IMR-90 (cell line): ENCODE measurements around the gene ACOT7. TPM values are rescaled to one million over a fixed set of nuclear protein-coding genes. Genes with fewer than 3 reads are reported as not detected.

Experiments used
- ATAC-seq: fragments of 200-7000 bp; cut with Tn5 transposase; 2 replicates; pipeline ENCODE4 v1.9.1; 2020; ENCODE audit warnings: low read depth, mild to moderate bottlenecking, moderate library complexity
- BruUV-seq: library from RNA; stranded (reverse); fragments of 400-500 nt; replicated peaks from 2 replicates; lab custom pipeline; 2021; lab: Mats Ljungman, UMichigan
- CTCF ChIA-PET: fragments of 300-600 bp; formaldehyde crosslinking; extraction: SDS; loops from one replicate; lab custom pipeline; 2021; ENCODE audit warnings: antibody characterized with exemption; lab: Yijun Ruan, JAX
- POLR2A ChIA-PET: fragments of 300-600 bp; sonication (Branson Sonifier 250); formaldehyde crosslinking; loops from one replicate; lab custom pipeline; 2022; ENCODE audit warnings: antibody characterized with exemption; ENCODE audit not compliant: unreplicated experiment; lab: Charles Lee
- DNase-seq: peaks from one replicate; pipeline ENCODE4 v3.0.0; 2013
- H2AFZ ChIP-seq: replicated peaks from 2 replicates; pipeline ENCODE3; 2013; ENCODE audit warnings: low read length, mild to moderate bottlenecking; ENCODE audit not compliant: poor library complexity
- H2AK5ac ChIP-seq: 2 replicates; pipeline ENCODE4 v1.6.1; 2013; ENCODE audit warnings: low read depth, low read length, inconsistent platforms
- H2AK9ac ChIP-seq: replicated peaks from 2 replicates; pipeline ENCODE3; 2013; ENCODE audit warnings: mild to moderate bottlenecking, low read depth, low read length, moderate library complexity; ENCODE audit not compliant: poor library complexity
- H2BK120ac ChIP-seq: 2 replicates; pipeline ENCODE4 v1.6.1; 2013; ENCODE audit warnings: low read depth, low read length, inconsistent platforms
- H2BK15ac ChIP-seq: 3 replicates; pipeline ENCODE4 v1.6.1; 2013; ENCODE audit warnings: low read depth, low read length, inconsistent platforms
- H2BK20ac ChIP-seq: 2 replicates; pipeline ENCODE4 v1.6.1; 2013; ENCODE audit warnings: low read depth, mild to moderate bottlenecking, inconsistent platforms, low read length, moderate library complexity
- H2BK5ac ChIP-seq: 2 replicates; pipeline ENCODE4 v1.6.1; 2013; ENCODE audit warnings: mild to moderate bottlenecking, low read depth, low read length, inconsistent platforms; ENCODE audit not compliant: poor library complexity, severe bottlenecking
- H3K14ac ChIP-seq: replicated peaks from 2 replicates; pipeline ENCODE4 v1.6.1; 2013; ENCODE audit warnings: low read depth, low read length, inconsistent platforms
- H3K18ac ChIP-seq: 2 replicates; pipeline ENCODE4 v1.6.1; 2013; ENCODE audit warnings: low read depth, low read length, control low read depth
- H3K23ac ChIP-seq: 2 replicates; pipeline ENCODE4 v1.6.1; 2013; ENCODE audit warnings: low read depth, low read length, inconsistent platforms
- H3K27ac ChIP-seq: 2 replicates; pipeline ENCODE4 v1.5.1; 2013; ENCODE audit warnings: mild to moderate bottlenecking, control low read depth, low read length; ENCODE audit not compliant: insufficient read depth
- H3K27me3 ChIP-seq: 2 replicates; pipeline ENCODE4 v1.6.1; 2013; ENCODE audit warnings: low read length; ENCODE audit not compliant: control insufficient read depth, insufficient read depth
- H3K36me3 ChIP-seq: 2 replicates; pipeline ENCODE4 v1.6.1; 2013; ENCODE audit warnings: low read length, mixed read lengths; ENCODE audit not compliant: control insufficient read depth, insufficient read depth
- H3K4ac ChIP-seq: 2 replicates; pipeline ENCODE4 v1.6.1; 2013; ENCODE audit warnings: low read depth, low read length, inconsistent platforms
- H3K4me1 ChIP-seq: 2 replicates; pipeline ENCODE4 v1.6.1; 2013; ENCODE audit warnings: low read length, mixed read lengths; ENCODE audit not compliant: control insufficient read depth, insufficient read depth
- H3K4me2 ChIP-seq: 2 replicates; pipeline ENCODE4 v1.6.1; 2013; ENCODE audit warnings: low read depth, mild to moderate bottlenecking, control low read depth, low read length, moderate library complexity
- H3K4me3 ChIP-seq: 2 replicates; pipeline ENCODE4 v1.5.1; 2013; ENCODE audit warnings: low read depth, mild to moderate bottlenecking, control low read depth, low read length, moderate library complexity; ENCODE audit not compliant: insufficient read depth
- H3K56ac ChIP-seq: 2 replicates; pipeline ENCODE4 v1.6.1; 2013; ENCODE audit warnings: low read length, inconsistent platforms; ENCODE audit not compliant: insufficient read depth; ENCODE audit errors: extremely low read depth
- H3K79me1 ChIP-seq, 2 experiments: 2 replicates each; pipeline ENCODE4 v1.6.1; 2013; ENCODE audit warnings: low read length in 2 of 2, inconsistent platforms in 1 of 2, low read depth in 1 of 2
- H3K9ac ChIP-seq: 2 replicates; pipeline ENCODE4 v1.6.1; 2013; ENCODE audit warnings: low read depth, low read length, control low read depth
- H3K9me1 ChIP-seq: 2 replicates; pipeline ENCODE4 v1.6.1; 2013; ENCODE audit warnings: low read length, inconsistent platforms; ENCODE audit not compliant: insufficient read depth
- H3K9me3 ChIP-seq: 2 replicates; pipeline ENCODE4 v1.6.1; 2013; ENCODE audit warnings: low read length; ENCODE audit not compliant: control insufficient read depth, insufficient read depth
- H4K20me1 ChIP-seq: 2 replicates; pipeline ENCODE4 v1.6.1; 2013; ENCODE audit warnings: low read length, inconsistent platforms; ENCODE audit not compliant: insufficient read depth
- H4K5ac ChIP-seq: 2 replicates; pipeline ENCODE4 v1.6.1; 2013; ENCODE audit warnings: mild to moderate bottlenecking, low read depth, low read length, control low read depth
- H4K8ac ChIP-seq, 2 experiments: 2 replicates each; pipeline ENCODE4 v1.6.1; 2013; ENCODE audit warnings: low read depth in 2 of 2, low read length in 2 of 2, control low read depth in 1 of 2, inconsistent platforms in 1 of 2
- H4K91ac ChIP-seq: 2 replicates; pipeline ENCODE4 v1.6.1; 2013; ENCODE audit warnings: low read depth, low read length, inconsistent platforms; ENCODE audit not compliant: insufficient read depth
- CHD1 ChIP-seq: IDR thresholded peaks from 2 replicates; pipeline ENCODE4 v1.6.1; 2012; ENCODE audit warnings: low read depth, low read length, improper control_type of control experiment
- MXI1 ChIP-seq: IDR thresholded peaks from 2 replicates; pipeline ENCODE4 v1.6.1; 2012; ENCODE audit warnings: low read depth, mild to moderate bottlenecking, low read length, moderate library complexity, borderline replicate concordance
- POLR2A ChIP-seq: IDR thresholded peaks from 2 replicates; pipeline ENCODE4 v1.6.1; 2012; ENCODE audit warnings: mild to moderate bottlenecking, low read depth, low read length
- RAD21 ChIP-seq: IDR thresholded peaks from 2 replicates; pipeline ENCODE4 v1.6.1; 2012; ENCODE audit warnings: low read length, improper control_type of control experiment
- RFX5 ChIP-seq: IDR thresholded peaks from 2 replicates; pipeline ENCODE4 v1.8.0; 2012; ENCODE audit warnings: low read depth, mild to moderate bottlenecking, low read length, moderate library complexity
- WGBS, 2 experiments: methylation state at CpG; one replicate each; pipeline versions ENCODE4 v1.1.5 to v1.1.7; 2013; ENCODE audit warnings: missing lambda C conversion rate in 2 of 2; ENCODE audit not compliant: insufficient read length in 1 of 2; ENCODE audit errors: extremely low coverage in 2 of 2; 5-methylcytosine and 5-hydroxymethylcytosine counted together
- dilution Hi-C: fragments of 300-500 bp; cut with HindIII; formaldehyde crosslinking; loops from one replicate; pipeline ENCODE4 v1.14.3; 2018; ENCODE audit warnings: low sequenced_read_pairs; ENCODE audit not compliant: unreplicated experiment
- in situ Hi-C: fragments of 300-500 bp; cut with MboI; formaldehyde crosslinking; loops from 3 replicates; pipeline ENCODE4 v1.14.3; 2019; ENCODE audit warnings: low sequenced_read_pairs, inconsistent platforms, mixed read lengths
- intact Hi-C: fragments of 100-400 bp; cut with micrococcal nuclease; formaldehyde crosslinking; loops from 2 replicates; pipeline ENCODE4 v1.10.0; 2022
- polyA plus RNA-seq, 3 experiments: library from polyadenylated mRNA; depleted of rRNA; stranded (reverse); fragments of >200 nt; gene quantifications; 2 replicates each; pipeline ENCODE4 v1.2.3, GENCODE V29; 2012; ENCODE audit warnings: low replicate concordance in 1 of 3
- total RNA-seq: library from RNA; depleted of rRNA; stranded (reverse); fragments of >200 nt; gene quantifications from 2 replicates; pipeline ENCODE4 v1.2.3, GENCODE V29; 2012

ACOT7 gene
- total and polyA plus RNA-seq, 2 of the 4 experiments (the other 2 are of a cell fraction): 51.6 to 242 TPM

- Histone ChIP-seq H3K36me3 (no peaks in the 10 kb centered on the region), H4K91ac (no peak overlapping the region), H3K79me1 (peaks cover 0 to 15% of the 10 kb centered on the region in 2 experiments; a peak in 2 of 4 replicates), H3K27ac (no peak overlapping the region), H4K20me1 (no peaks in the 10 kb centered on the region; the same call in 1 of the 2 replicates), H2BK20ac (no peak overlapping the region), H3K4ac (no peak overlapping the region), H3K4me2 (no peak overlapping the region), H3K9ac (no peak overlapping the region), H2BK120ac (no peak overlapping the region), H2AK9ac (peak overlapping the region; percentile 61), H3K56ac (no peak overlapping the region), H3K18ac (no peak overlapping the region), H2BK15ac (no peak overlapping the region), H3K4me1 (peaks cover 14% of the 10 kb centered on the region), H2AK5ac (no peak overlapping the region), H3K9me1 (peaks cover 6% of the 10 kb centered on the region; the same call in 1 of the 2 replicates), H3K4me3 (no peak overlapping the region), H3K23ac (no peak overlapping the region), H4K8ac (no peak overlapping the region), H3K9me3 (no peaks in the 10 kb centered on the region), H2AFZ (no peak overlapping the region), H3K14ac (no peak overlapping the region), H3K27me3 (no peaks in the 10 kb centered on the region), H4K5ac (no peak overlapping the region), H2BK5ac (no peak overlapping the region)
- intact Hi-C loops (no loop called here), in situ Hi-C loops (no loop called here), dilution Hi-C loops (no loop called here)
- WGBS, 2 experiments: 96% methylated on average over 9 of the region's 10 CpGs; no CpG with 5 or more reads in 1 of the 2 experiments
- DNase-seq (no peak), ATAC-seq (no peak)
- BruUV-seq: no TSS peak
- ChIA-PET POLR2A (no interaction called here), CTCF (no interaction called here)
- TF ChIP-seq POLR2A (no peak), CHD1 (no peak), MXI1 (no peak), RFX5 (no peak), RAD21 (no peak)
These were observed 114.5 kb downstream of the ACOT7 start for GRCh38 chr1:6279066-6279465.
